GM06990 (cell line): Measurements from ENCODE around the gene POU6F2.

Source experiments
- DNase-seq: peaks from one replicate; pipeline ENCODE4 v3.0.0-alpha.2; 2011; ENCODE audit not compliant: insufficient read length; ENCODE audit errors: extremely low read depth
- H3K27me3 ChIP-seq: replicated peaks from 2 replicates; pipeline ENCODE4 v1.6.0; 2011; ENCODE audit warnings: low read length; ENCODE audit not compliant: control insufficient read depth, insufficient read depth
- H3K36me3 ChIP-seq: 2 replicates; pipeline ENCODE4 v1.5.1; 2011; ENCODE audit warnings: low read length; ENCODE audit not compliant: control insufficient read depth, insufficient read depth
- H3K4me3 ChIP-seq: replicated peaks from 2 replicates; pipeline ENCODE4 v1.5.1; 2011; ENCODE audit warnings: low read depth, mild to moderate bottlenecking, control low read depth, low read length
- TF ChIP-seq, protein P1 (sequence below): IDR thresholded peaks from 2 replicates; pipeline ENCODE4 v1.5.1; 2011; ENCODE audit warnings: low read length, control low read depth, mild to moderate bottlenecking, inconsistent platforms; ENCODE audit not compliant: insufficient read depth, poor library complexity, severe bottlenecking

POU6F2 gene

GRCh38 chr7:39272691-39273090 lies 295.0 kb downstream of the POU6F2 start:
- H3K27me3 ChIP-seq: no peaks in the 10 kb centered on the region

DNA sequence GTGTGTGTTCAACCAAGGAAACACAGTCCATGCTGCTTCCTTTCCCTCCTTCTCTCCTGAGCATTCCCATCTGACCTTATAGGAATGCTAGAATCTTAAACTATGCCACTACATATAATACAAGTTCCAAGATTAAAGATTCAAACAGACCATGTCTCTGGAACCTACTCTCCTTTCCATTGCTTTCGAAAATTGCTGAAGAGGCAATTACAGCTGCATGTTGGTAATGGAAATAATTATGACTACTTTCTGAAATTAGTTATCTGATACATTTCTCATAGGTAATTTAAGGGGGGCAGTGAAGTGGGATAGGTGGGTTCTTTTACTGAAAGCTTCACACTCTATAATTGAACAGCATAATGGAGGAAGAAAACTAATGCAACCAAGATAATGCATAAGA lies 302.6 kb downstream of the POU6F2 start:
- DNase-seq: no peak
- no peak overlapping the region for H3K4me3 ChIP-seq
- no peaks in the 10 kb centered on the region for H3K36me3 ChIP-seq
- TF ChIP-seq, protein P1, sequence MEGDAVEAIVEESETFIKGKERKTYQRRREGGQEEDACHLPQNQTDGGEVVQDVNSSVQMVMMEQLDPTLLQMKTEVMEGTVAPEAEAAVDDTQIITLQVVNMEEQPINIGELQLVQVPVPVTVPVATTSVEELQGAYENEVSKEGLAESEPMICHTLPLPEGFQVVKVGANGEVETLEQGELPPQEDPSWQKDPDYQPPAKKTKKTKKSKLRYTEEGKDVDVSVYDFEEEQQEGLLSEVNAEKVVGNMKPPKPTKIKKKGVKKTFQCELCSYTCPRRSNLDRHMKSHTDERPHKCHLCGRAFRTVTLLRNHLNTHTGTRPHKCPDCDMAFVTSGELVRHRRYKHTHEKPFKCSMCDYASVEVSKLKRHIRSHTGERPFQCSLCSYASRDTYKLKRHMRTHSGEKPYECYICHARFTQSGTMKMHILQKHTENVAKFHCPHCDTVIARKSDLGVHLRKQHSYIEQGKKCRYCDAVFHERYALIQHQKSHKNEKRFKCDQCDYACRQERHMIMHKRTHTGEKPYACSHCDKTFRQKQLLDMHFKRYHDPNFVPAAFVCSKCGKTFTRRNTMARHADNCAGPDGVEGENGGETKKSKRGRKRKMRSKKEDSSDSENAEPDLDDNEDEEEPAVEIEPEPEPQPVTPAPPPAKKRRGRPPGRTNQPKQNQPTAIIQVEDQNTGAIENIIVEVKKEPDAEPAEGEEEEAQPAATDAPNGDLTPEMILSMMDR: no peak
- no peaks in the 10 kb centered on the region for H3K27me3 ChIP-seq

More at GRCh38 chr7:39272691-39273090, 295.0 kb downstream of the POU6F2 start:
- no peaks in the 10 kb centered on the region for H3K36me3 ChIP-seq
- TF ChIP-seq, protein P1: no peak
- H3K4me3 ChIP-seq: no peak overlapping the region
- no peak for DNase-seq

- no peaks in the 10 kb centered on the region for H3K27me3 ChIP-seq
- no peak overlapping the region for H3K4me3 ChIP-seq
- no peaks in the 10 kb centered on the region for H3K36me3 ChIP-seq
- no peak for DNase-seq
- TF ChIP-seq, protein P1: no peak
Observed at GRCh38 chr7:39285256-39285655, 307.5 kb downstream of the POU6F2 start.

- TF ChIP-seq, protein P1: no peak
- no peak overlapping the region for H3K4me3 ChIP-seq
- no peak for DNase-seq
- no peaks in the 10 kb centered on the region for H3K36me3 ChIP-seq
- H3K27me3 ChIP-seq: no peaks in the 10 kb centered on the region
Observed at GRCh38 chr7:39288303-39288702, 310.6 kb downstream of the POU6F2 start.

GRCh38 chr7:39291628-39292410 lies 314.1 kb downstream of the POU6F2 start:
- no peak overlapping the region for H3K4me3 ChIP-seq
- H3K27me3 ChIP-seq: no peaks in the 10 kb centered on the region
- TF ChIP-seq, protein P1: no peak
- H3K36me3 ChIP-seq: no peaks in the 10 kb centered on the region
- no peak for DNase-seq
